AG04449 (cell line): ENCODE data around the gene NR2E3.

Experiments
- CTCF ChIA-PET: fragments of 350-600 bp; formaldehyde crosslinking; extraction: SDS; loops from one replicate; lab custom pipeline; 2021; ENCODE audit warnings: antibody characterized with exemption; lab: Yijun Ruan, JAX
- POLR2A ChIA-PET: fragments of 400-600, 350-600 bp; formaldehyde crosslinking; extraction: SDS; loops from one replicate; lab custom pipeline; 2020; ENCODE audit warnings: antibody characterized with exemption, inconsistent platforms; lab: Yijun Ruan, JAX
- DNase-seq: peaks from one replicate; pipeline ENCODE4 v3.0.0-alpha.2; 2010; ENCODE audit warnings: low read depth, low spot score
- H3K4me3 ChIP-seq: 2 replicates; pipeline ENCODE4 v1.5.1; 2011; ENCODE audit warnings: low read depth, mild to moderate bottlenecking, control low read depth, low read length
- TF ChIP-seq, protein P1 (sequence below): IDR thresholded peaks from one replicate; pipeline ENCODE4 v1.5.1; 2011; ENCODE audit warnings: mild to moderate bottlenecking, moderate library complexity, low read length, control low read depth, inconsistent platforms; ENCODE audit not compliant: insufficient read depth; ENCODE audit errors: missing control alignments

Gene NR2E3

DNA sequence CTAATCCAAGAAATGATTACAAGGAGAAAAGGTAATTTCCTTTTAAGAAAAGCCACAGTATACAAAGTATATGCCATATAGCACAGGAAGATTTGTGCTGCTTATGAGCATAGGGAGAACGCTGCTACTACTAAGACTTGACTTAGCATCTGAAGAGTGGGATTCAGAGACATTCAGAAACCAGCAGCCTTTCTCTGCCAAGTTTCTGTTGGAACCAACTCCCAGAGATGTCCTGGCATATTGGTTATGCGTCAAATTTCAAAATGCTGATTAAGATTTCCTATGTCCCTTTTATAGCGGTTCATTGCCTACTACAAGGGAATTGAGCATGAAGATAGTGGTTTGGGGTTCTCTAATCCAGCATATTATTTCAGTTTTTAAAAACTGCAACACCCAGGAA is 4.9 kb downstream of the NR2E3 start:
- ChIA-PET POLR2A (no interaction called here), CTCF (interaction anchor here (1.6 kb wide), 1 partner anchor 341 kb away, joined by 3 read pairs; no protein-coding TSS in a partner anchor)
- no peak for DNase-seq
- TF ChIP-seq, protein P1, sequence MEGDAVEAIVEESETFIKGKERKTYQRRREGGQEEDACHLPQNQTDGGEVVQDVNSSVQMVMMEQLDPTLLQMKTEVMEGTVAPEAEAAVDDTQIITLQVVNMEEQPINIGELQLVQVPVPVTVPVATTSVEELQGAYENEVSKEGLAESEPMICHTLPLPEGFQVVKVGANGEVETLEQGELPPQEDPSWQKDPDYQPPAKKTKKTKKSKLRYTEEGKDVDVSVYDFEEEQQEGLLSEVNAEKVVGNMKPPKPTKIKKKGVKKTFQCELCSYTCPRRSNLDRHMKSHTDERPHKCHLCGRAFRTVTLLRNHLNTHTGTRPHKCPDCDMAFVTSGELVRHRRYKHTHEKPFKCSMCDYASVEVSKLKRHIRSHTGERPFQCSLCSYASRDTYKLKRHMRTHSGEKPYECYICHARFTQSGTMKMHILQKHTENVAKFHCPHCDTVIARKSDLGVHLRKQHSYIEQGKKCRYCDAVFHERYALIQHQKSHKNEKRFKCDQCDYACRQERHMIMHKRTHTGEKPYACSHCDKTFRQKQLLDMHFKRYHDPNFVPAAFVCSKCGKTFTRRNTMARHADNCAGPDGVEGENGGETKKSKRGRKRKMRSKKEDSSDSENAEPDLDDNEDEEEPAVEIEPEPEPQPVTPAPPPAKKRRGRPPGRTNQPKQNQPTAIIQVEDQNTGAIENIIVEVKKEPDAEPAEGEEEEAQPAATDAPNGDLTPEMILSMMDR: no peak
- H3K4me3 ChIP-seq: no peak overlapping the region

DNA sequence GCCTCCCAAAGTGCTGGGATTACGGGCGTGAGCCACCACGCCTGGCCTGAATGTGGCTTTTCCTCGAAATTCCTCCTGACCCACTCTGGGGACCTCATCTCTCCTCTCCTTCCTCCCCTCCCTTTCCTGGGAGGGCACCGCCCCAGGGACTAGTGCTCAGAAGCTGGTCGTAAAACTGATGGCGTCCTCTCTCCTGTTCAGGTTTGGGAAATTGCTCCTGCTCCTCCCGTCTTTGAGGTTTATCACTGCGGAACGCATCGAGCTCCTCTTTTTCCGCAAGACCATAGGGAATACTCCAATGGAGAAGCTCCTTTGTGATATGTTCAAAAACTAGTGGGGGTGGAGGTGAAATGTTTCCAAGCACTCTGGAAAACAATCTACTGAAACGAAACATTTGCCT is 7.0 kb downstream of the NR2E3 start:
- ChIA-PET POLR2A (no interaction called here), CTCF (interaction anchor here (1.2 to 2.1 kb wide), 3 partner anchors 10 to 339 kb away, joined by 4 to 5 read pairs (median 4); no protein-coding TSS in a partner anchor)
- TF ChIP-seq, protein P1: no peak
- H3K4me3 ChIP-seq: no peak overlapping the region
- DNase-seq: no peak

DNA sequence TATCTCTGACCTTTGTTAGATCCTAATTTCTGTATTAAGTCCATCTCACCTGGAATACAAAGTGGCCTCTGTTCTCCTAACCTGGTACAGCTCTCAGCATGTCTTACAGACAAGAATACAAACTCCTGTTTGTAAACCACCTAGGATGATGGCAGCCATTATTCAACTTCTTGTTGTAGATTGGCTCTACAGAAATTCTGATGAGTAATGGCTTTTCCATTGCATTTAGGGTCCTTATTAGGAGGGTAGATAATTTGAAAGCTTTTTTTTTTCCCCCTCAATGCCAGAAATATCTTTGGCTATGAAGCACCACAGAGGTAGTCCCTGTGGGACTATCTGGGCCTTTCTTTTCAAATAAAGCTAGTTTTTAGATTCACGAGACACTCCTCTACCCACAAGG is 9.8 kb downstream of the NR2E3 start:
- no peak for DNase-seq
- CTCF ChIA-PET: interaction anchor here (1.4 kb wide), 1 partner anchor 76 kb away, joined by 5 read pairs; no protein-coding TSS in a partner anchor
- no peak overlapping the region for H3K4me3 ChIP-seq
- POLR2A ChIA-PET: no interaction called here
- TF ChIP-seq, protein P1: no peak

DNA sequence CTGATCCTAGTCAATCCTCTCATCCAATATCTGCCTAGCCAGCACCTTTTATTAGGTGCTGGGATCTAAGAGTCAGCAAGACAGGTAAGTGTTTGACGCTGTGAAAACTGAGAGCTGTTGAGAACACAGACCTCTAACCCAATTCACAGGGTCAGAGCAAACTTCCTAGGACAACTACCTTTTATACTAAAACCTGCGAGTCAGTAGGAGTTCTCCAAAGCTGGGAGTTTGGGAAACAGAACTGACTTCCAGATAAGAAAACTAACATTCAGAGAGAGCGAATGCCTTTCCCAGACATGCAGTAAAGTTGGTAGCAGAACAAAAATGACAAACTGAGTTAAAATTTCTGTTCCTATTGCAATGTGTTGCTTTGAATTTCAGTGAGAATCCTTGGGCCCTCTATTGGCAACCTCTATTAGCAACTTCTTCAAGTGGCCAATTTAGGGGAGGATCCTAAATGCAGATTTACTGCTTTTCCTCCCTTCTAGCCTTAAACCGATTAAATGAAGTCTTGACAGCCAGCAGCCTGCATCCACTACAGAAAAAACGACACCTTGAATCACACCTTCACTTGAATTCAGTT is 11.3 kb downstream of the NR2E3 start:
- CTCF ChIA-PET: no interaction called here
- TF ChIP-seq, protein P1: no peak
- DNase-seq: no peak
- H3K4me3 ChIP-seq: no peak overlapping the region
- POLR2A ChIA-PET: no interaction called here

DNA sequence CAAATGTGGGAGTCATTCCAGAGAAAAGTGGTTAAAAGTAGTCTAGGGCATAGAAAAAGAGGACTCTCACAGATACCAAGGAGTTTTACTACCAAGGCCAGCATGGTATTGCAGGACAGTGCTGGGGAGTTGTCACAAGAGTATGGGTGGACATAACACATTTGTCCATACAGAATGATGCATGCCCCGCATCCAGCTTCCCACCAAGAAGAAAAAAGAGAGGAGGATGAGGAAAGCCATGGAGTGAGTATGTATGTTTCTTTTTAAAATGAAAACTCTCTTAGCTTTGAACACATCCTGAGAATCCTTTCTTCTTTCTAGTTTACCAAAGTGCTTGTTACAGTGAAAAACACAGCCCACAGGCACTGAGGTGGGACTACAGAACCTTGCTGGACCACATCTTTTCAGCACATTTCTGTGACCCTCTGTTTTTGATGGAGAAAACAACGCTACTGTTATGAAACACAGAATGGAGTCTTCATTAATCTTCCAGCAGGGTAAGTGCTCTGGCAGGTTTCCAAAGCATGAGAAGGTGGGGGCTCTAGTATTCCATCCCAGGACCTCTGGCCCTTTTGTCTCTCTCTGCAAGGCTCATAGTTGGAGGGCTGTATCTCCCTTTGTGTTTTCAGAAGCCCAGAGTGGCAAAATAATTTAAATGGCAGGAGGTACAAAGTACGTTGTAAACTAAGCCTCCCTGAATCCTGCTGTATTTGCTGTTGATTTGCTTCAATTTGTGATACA is 12.7 kb downstream of the NR2E3 start:
- TF ChIP-seq, protein P1: no peak
- DNase-seq: no peak
- CTCF ChIA-PET: no interaction called here
- no peak overlapping the region for H3K4me3 ChIP-seq
- POLR2A ChIA-PET: no interaction called here

DNA sequence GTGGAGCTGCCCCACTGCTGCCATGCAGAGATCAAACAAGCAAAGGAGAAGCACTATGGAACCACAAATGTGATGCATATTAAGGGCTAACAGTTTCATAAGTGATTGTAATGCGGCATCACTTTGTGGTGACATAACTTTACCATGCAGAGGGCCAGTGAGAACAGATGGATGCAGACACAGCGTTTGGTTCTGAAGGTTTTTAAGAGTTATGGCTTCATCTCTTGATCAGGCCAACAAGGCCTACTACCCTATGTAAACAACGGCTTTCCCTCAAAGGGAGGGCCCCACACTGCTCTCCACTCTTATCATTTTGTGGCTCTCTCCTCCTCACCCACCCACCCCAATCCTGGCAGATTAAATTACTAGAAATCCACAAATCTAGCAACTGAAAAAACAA is 13.4 kb downstream of the NR2E3 start:
- DNase-seq: no peak
- H3K4me3 ChIP-seq: no peak overlapping the region
- TF ChIP-seq, protein P1: no peak
- ChIA-PET CTCF (no interaction called here), POLR2A (no interaction called here)
